IMR-90 (cell line): ENCODE data around the gene LRIG1. TPM values are rescaled to one million over a fixed set of nuclear protein-coding genes. Genes with fewer than 3 reads are reported as not detected.

Experiments
- ATAC-seq: fragments of 200-7000 bp; cut with Tn5 transposase; 2 replicates; pipeline ENCODE4 v1.9.1; 2020; ENCODE audit warnings: low read depth, mild to moderate bottlenecking, moderate library complexity
- BruUV-seq: library from RNA; stranded (reverse); fragments of 400-500 nt; replicated peaks from 2 replicates; lab custom pipeline; 2021; lab: Mats Ljungman, UMichigan
- CTCF ChIA-PET: fragments of 300-600 bp; formaldehyde crosslinking; extraction: SDS; loops from one replicate; lab custom pipeline; 2021; ENCODE audit warnings: antibody characterized with exemption; lab: Yijun Ruan, JAX
- POLR2A ChIA-PET: fragments of 300-600 bp; sonication (Branson Sonifier 250); formaldehyde crosslinking; loops from one replicate; lab custom pipeline; 2022; ENCODE audit warnings: antibody characterized with exemption; ENCODE audit not compliant: unreplicated experiment; lab: Charles Lee
- DNase-seq: peaks from one replicate; pipeline ENCODE4 v3.0.0; 2013
- H2AFZ ChIP-seq: replicated peaks from 2 replicates; pipeline ENCODE3; 2013; ENCODE audit warnings: low read length, mild to moderate bottlenecking; ENCODE audit not compliant: poor library complexity
- H2AK5ac ChIP-seq: 2 replicates; pipeline ENCODE4 v1.6.1; 2013; ENCODE audit warnings: low read depth, low read length, inconsistent platforms
- H2AK9ac ChIP-seq: replicated peaks from 2 replicates; pipeline ENCODE3; 2013; ENCODE audit warnings: mild to moderate bottlenecking, low read depth, low read length, moderate library complexity; ENCODE audit not compliant: poor library complexity
- H2BK120ac ChIP-seq: 2 replicates; pipeline ENCODE4 v1.6.1; 2013; ENCODE audit warnings: low read depth, low read length, inconsistent platforms
- H2BK15ac ChIP-seq: 3 replicates; pipeline ENCODE4 v1.6.1; 2013; ENCODE audit warnings: low read depth, low read length, inconsistent platforms
- H2BK20ac ChIP-seq: 2 replicates; pipeline ENCODE4 v1.6.1; 2013; ENCODE audit warnings: low read depth, mild to moderate bottlenecking, inconsistent platforms, low read length, moderate library complexity
- H2BK5ac ChIP-seq: 2 replicates; pipeline ENCODE4 v1.6.1; 2013; ENCODE audit warnings: mild to moderate bottlenecking, low read depth, low read length, inconsistent platforms; ENCODE audit not compliant: poor library complexity, severe bottlenecking
- H3K14ac ChIP-seq: replicated peaks from 2 replicates; pipeline ENCODE4 v1.6.1; 2013; ENCODE audit warnings: low read depth, low read length, inconsistent platforms
- H3K18ac ChIP-seq: 2 replicates; pipeline ENCODE4 v1.6.1; 2013; ENCODE audit warnings: low read depth, low read length, control low read depth
- H3K23ac ChIP-seq: 2 replicates; pipeline ENCODE4 v1.6.1; 2013; ENCODE audit warnings: low read depth, low read length, inconsistent platforms
- H3K27ac ChIP-seq: 2 replicates; pipeline ENCODE4 v1.5.1; 2013; ENCODE audit warnings: mild to moderate bottlenecking, control low read depth, low read length; ENCODE audit not compliant: insufficient read depth
- H3K27me3 ChIP-seq: 2 replicates; pipeline ENCODE4 v1.6.1; 2013; ENCODE audit warnings: low read length; ENCODE audit not compliant: control insufficient read depth, insufficient read depth
- H3K36me3 ChIP-seq: 2 replicates; pipeline ENCODE4 v1.6.1; 2013; ENCODE audit warnings: low read length, mixed read lengths; ENCODE audit not compliant: control insufficient read depth, insufficient read depth
- H3K4ac ChIP-seq: 2 replicates; pipeline ENCODE4 v1.6.1; 2013; ENCODE audit warnings: low read depth, low read length, inconsistent platforms
- H3K4me1 ChIP-seq: 2 replicates; pipeline ENCODE4 v1.6.1; 2013; ENCODE audit warnings: low read length, mixed read lengths; ENCODE audit not compliant: control insufficient read depth, insufficient read depth
- H3K4me2 ChIP-seq: 2 replicates; pipeline ENCODE4 v1.6.1; 2013; ENCODE audit warnings: low read depth, mild to moderate bottlenecking, control low read depth, low read length, moderate library complexity
- H3K4me3 ChIP-seq: 2 replicates; pipeline ENCODE4 v1.5.1; 2013; ENCODE audit warnings: low read depth, mild to moderate bottlenecking, control low read depth, low read length, moderate library complexity; ENCODE audit not compliant: insufficient read depth
- H3K56ac ChIP-seq: 2 replicates; pipeline ENCODE4 v1.6.1; 2013; ENCODE audit warnings: low read length, inconsistent platforms; ENCODE audit not compliant: insufficient read depth; ENCODE audit errors: extremely low read depth
- H3K79me1 ChIP-seq, 2 experiments: 2 replicates each; pipeline ENCODE4 v1.6.1; 2013; ENCODE audit warnings: low read length in 2 of 2, inconsistent platforms in 1 of 2, low read depth in 1 of 2
- H3K9ac ChIP-seq: 2 replicates; pipeline ENCODE4 v1.6.1; 2013; ENCODE audit warnings: low read depth, low read length, control low read depth
- H3K9me1 ChIP-seq: 2 replicates; pipeline ENCODE4 v1.6.1; 2013; ENCODE audit warnings: low read length, inconsistent platforms; ENCODE audit not compliant: insufficient read depth
- H3K9me3 ChIP-seq: 2 replicates; pipeline ENCODE4 v1.6.1; 2013; ENCODE audit warnings: low read length; ENCODE audit not compliant: control insufficient read depth, insufficient read depth
- H4K20me1 ChIP-seq: 2 replicates; pipeline ENCODE4 v1.6.1; 2013; ENCODE audit warnings: low read length, inconsistent platforms; ENCODE audit not compliant: insufficient read depth
- H4K5ac ChIP-seq: 2 replicates; pipeline ENCODE4 v1.6.1; 2013; ENCODE audit warnings: mild to moderate bottlenecking, low read depth, low read length, control low read depth
- H4K8ac ChIP-seq, 2 experiments: 2 replicates each; pipeline ENCODE4 v1.6.1; 2013; ENCODE audit warnings: low read depth in 2 of 2, low read length in 2 of 2, control low read depth in 1 of 2, inconsistent platforms in 1 of 2
- H4K91ac ChIP-seq: 2 replicates; pipeline ENCODE4 v1.6.1; 2013; ENCODE audit warnings: low read depth, low read length, inconsistent platforms; ENCODE audit not compliant: insufficient read depth
- BHLHE40 ChIP-seq: fragments of 150-350 bp; IDR thresholded peaks from 2 replicates; pipeline ENCODE4 v1.6.1; 2016; ENCODE audit warnings: mild to moderate bottlenecking, low read depth, low read length
- CEBPB ChIP-seq: IDR thresholded peaks from 2 replicates; pipeline ENCODE4 v1.6.1; 2012; ENCODE audit warnings: low read depth, low read length, improper control_type of control experiment
- CHD1 ChIP-seq: IDR thresholded peaks from 2 replicates; pipeline ENCODE4 v1.6.1; 2012; ENCODE audit warnings: low read depth, low read length, improper control_type of control experiment
- CTCF ChIP-seq: conservative IDR thresholded peaks from 2 replicates; pipeline ENCODE4 v1.5.1; 2012; ENCODE audit warnings: mild to moderate bottlenecking, low read depth, low read length, improper control_type of control experiment
- ELK1 ChIP-seq: fragments of 150-350 bp; IDR thresholded peaks from 2 replicates; pipeline ENCODE4 v1.6.1; 2016; ENCODE audit warnings: low read depth, mild to moderate bottlenecking, low read length, moderate library complexity, borderline replicate concordance
- FOS ChIP-seq: fragments of 150-350 bp; IDR thresholded peaks from 2 replicates; pipeline ENCODE4 v1.6.1; 2016; ENCODE audit warnings: low read depth, low read length
- MAFK ChIP-seq: IDR thresholded peaks from 2 replicates; pipeline ENCODE4 v1.6.1; 2012; ENCODE audit warnings: low read depth, low read length, improper control_type of control experiment
- MAZ ChIP-seq: IDR thresholded peaks from 2 replicates; pipeline ENCODE4 v1.6.1; 2012; ENCODE audit warnings: low read depth, mild to moderate bottlenecking, low read length, improper control_type of control experiment, moderate library complexity, borderline replicate concordance
- MXI1 ChIP-seq: IDR thresholded peaks from 2 replicates; pipeline ENCODE4 v1.6.1; 2012; ENCODE audit warnings: low read depth, mild to moderate bottlenecking, low read length, moderate library complexity, borderline replicate concordance
- NFE2L2 ChIP-seq: fragments of 150-350 bp; IDR thresholded peaks from 2 replicates; pipeline ENCODE4 v1.6.1; 2016; ENCODE audit warnings: low read depth, mild to moderate bottlenecking, low read length
- POLR2A ChIP-seq: IDR thresholded peaks from 2 replicates; pipeline ENCODE4 v1.6.1; 2012; ENCODE audit warnings: mild to moderate bottlenecking, low read depth, low read length
- RAD21 ChIP-seq: IDR thresholded peaks from 2 replicates; pipeline ENCODE4 v1.6.1; 2012; ENCODE audit warnings: low read length, improper control_type of control experiment
- RCOR1 ChIP-seq: IDR thresholded peaks from 2 replicates; pipeline ENCODE4 v1.6.1; 2012; ENCODE audit warnings: mild to moderate bottlenecking, low read length, improper control_type of control experiment; ENCODE audit not compliant: insufficient replicate concordance
- RFX5 ChIP-seq: IDR thresholded peaks from 2 replicates; pipeline ENCODE4 v1.8.0; 2012; ENCODE audit warnings: low read depth, mild to moderate bottlenecking, low read length, moderate library complexity
- SMC3 ChIP-seq: fragments of 150-350 bp; IDR thresholded peaks from 2 replicates; pipeline ENCODE4 v1.6.1; 2016; ENCODE audit warnings: low read depth, mild to moderate bottlenecking, antibody characterized with exemption, low read length, moderate library complexity
- USF2 ChIP-seq: fragments of 150-350 bp; IDR thresholded peaks from 2 replicates; pipeline ENCODE4 v1.6.1; 2017; ENCODE audit warnings: mild to moderate bottlenecking, antibody characterized with exemption, low read length, low read depth
- WGBS, 2 experiments: methylation state at CpG; one replicate each; pipeline versions ENCODE4 v1.1.5 to v1.1.7; 2013; ENCODE audit warnings: missing lambda C conversion rate in 2 of 2; ENCODE audit not compliant: insufficient read length in 1 of 2; ENCODE audit errors: extremely low coverage in 2 of 2; 5-methylcytosine and 5-hydroxymethylcytosine counted together
- dilution Hi-C: fragments of 300-500 bp; cut with HindIII; formaldehyde crosslinking; loops from one replicate; pipeline ENCODE4 v1.14.3; 2018; ENCODE audit warnings: low sequenced_read_pairs; ENCODE audit not compliant: unreplicated experiment
- in situ Hi-C: fragments of 300-500 bp; cut with MboI; formaldehyde crosslinking; loops from 3 replicates; pipeline ENCODE4 v1.14.3; 2019; ENCODE audit warnings: low sequenced_read_pairs, inconsistent platforms, mixed read lengths
- intact Hi-C: fragments of 100-400 bp; cut with micrococcal nuclease; formaldehyde crosslinking; loops from 2 replicates; pipeline ENCODE4 v1.10.0; 2022
- polyA plus RNA-seq, 3 experiments: library from polyadenylated mRNA; depleted of rRNA; stranded (reverse); fragments of >200 nt; gene quantifications; 2 replicates each; pipeline ENCODE4 v1.2.3, GENCODE V29; 2012; ENCODE audit warnings: low replicate concordance in 1 of 3
- total RNA-seq: library from RNA; depleted of rRNA; stranded (reverse); fragments of >200 nt; gene quantifications from 2 replicates; pipeline ENCODE4 v1.2.3, GENCODE V29; 2012

LRIG1 gene
- total and polyA plus RNA-seq, 2 of the 4 experiments (the other 2 are of a cell fraction) = 62.8 to 87.8 TPM

- no peak overlapping the region for H3K14ac ChIP-seq
- H3K4me2 ChIP-seq = no peak overlapping the region
- peaks cover 4% of the 10 kb centered on the region in 2 experiments; a peak in 3 of 4 replicates for H3K79me1 ChIP-seq
- POLR2A ChIA-PET = no interaction called here
- H4K20me1 ChIP-seq = no peaks in the 10 kb centered on the region
- H2BK120ac ChIP-seq = no peak overlapping the region
- H4K8ac ChIP-seq = no peak overlapping the region
- intact Hi-C loops (loop anchor here (5.0 kb wide), 1 partner anchor 42 kb away; no protein-coding TSS in a partner anchor), dilution Hi-C loops (no loop called here), in situ Hi-C loops (no loop called here)
- H4K91ac ChIP-seq = no peak overlapping the region
- H2BK20ac ChIP-seq = no peak overlapping the region
- DNase-seq = peak; percentile 85
- H3K9me1 ChIP-seq = peaks cover 4% of the 10 kb centered on the region
- no peaks in the 10 kb centered on the region for H3K27me3 ChIP-seq
- no peak overlapping the region for H2BK15ac ChIP-seq
- H3K23ac ChIP-seq = no peak overlapping the region
- H3K36me3 ChIP-seq = no peaks in the 10 kb centered on the region
- WGBS, 2 experiments = no CpG with 5 or more reads among the region's 3 CpGs
- H3K9ac ChIP-seq = no peak overlapping the region
- no peak overlapping the region for H3K27ac ChIP-seq
- H3K9me3 ChIP-seq = no peaks in the 10 kb centered on the region
- no peak overlapping the region for H3K56ac ChIP-seq
- no peak overlapping the region for H2AK5ac ChIP-seq
- peak; percentile 40 for ATAC-seq
- H3K18ac ChIP-seq = no peak overlapping the region
- no peak overlapping the region for H4K5ac ChIP-seq
- no peak overlapping the region for H2AK9ac ChIP-seq
- no peak overlapping the region for H3K4me3 ChIP-seq
- no peak for TF ChIP-seq FOS
- no peak for TF ChIP-seq RAD21
- TF ChIP-seq MXI1 = no peak
- no peak for TF ChIP-seq CHD1
- no peak for TF ChIP-seq SMC3
- TF ChIP-seq USF2 = no peak
- no peak for TF ChIP-seq BHLHE40
- TF ChIP-seq RFX5 = no peak
- TF ChIP-seq CTCF = no peak
- no peak for TF ChIP-seq MAFK
- TF ChIP-seq NFE2L2 = no peak
- TF ChIP-seq RCOR1 = no peak
- no peak for TF ChIP-seq POLR2A
- no peak for TF ChIP-seq ELK1
- no peak for TF ChIP-seq CEBPB
- no peak for TF ChIP-seq MAZ
- BruUV-seq = no TSS peak
- no peak overlapping the region for H3K4ac ChIP-seq
- H2BK5ac ChIP-seq = no peak overlapping the region
- peaks cover 2% of the 10 kb centered on the region; the same call in 1 of the 2 replicates for H3K4me1 ChIP-seq
- H2AFZ ChIP-seq = no peak overlapping the region
- CTCF ChIA-PET = interaction anchor here (0.6 kb wide), 1 partner anchor 392 kb away, joined by 4 read pairs; no protein-coding TSS in a partner anchor
Observed at GRCh38 chr3:66338927-66339326, 161.9 kb downstream of the LRIG1 start.
